ENCODE measurements around the gene CCHCR1.
"Not testable (repeated sequence)": the region's sequence is repeated elsewhere in the genome, so short reads cannot be mapped to it uniquely, and the experiment has no call there.

The CCHCR1 gene

DNA sequence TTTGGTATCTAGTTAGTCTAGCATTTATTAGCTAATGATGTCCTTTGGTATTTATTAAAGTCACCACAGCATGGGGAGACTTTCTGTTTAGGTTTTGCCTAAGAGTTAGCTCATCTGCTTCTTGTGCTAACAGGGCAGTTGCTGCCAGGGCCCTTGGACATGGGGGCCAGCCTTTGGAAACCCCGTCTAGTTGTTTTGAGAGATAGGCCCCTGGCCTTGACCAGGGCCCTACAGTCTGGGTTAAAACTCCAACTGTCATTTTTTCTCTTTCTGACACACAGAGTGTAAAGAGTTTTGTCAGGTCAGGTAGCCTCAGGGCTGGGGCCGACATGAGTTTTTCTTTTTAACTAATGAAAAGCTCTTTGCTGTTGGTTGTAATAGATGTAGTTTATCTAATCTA, 25.7 kb upstream of the CCHCR1 start:
- DNase-seq: not testable (repeated sequence)

DNA sequence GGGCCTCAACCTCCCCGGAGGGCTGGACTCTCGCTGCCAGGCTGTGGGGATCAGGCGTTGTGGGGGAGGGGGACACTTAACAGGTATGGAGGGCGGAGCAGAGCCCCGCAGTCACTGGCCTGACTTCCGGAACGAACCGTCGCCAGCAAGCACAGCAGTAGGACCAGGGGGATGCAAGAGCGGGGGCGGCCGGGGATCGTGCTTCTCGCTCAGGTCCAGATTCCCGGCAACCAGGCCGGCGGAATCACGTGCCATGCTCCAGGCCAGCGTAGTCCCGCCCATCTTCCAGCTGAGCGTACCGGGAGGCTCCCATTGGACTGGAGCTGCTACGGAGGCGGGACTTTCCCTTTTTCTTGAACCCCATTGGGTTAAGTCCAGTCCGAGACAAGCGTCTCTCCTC, 22.9 kb upstream of the CCHCR1 start:
- DNase-seq: no peak

DNA sequence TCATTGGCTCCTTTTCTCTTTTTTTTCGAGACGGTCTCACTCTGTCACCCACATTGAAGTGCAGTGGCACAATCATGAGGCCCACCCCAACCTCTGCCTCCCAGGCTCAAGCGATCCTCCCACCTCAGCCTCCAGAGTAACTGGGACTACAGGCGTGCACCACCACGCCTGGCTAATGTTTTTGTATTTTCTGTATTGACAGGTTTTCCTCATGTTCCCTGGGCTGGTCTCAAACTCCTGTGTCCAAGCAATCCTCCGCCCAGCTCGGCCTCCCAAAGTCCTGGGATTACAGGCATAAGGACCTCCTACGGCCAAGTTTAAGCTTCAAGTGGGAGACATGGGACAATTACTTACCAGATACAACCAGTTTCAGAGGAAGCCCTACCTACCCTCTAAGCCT, 22.3 kb upstream of the CCHCR1 start:
- DNase-seq: no peak

- DNase-seq: no peak
These were observed 21.4 kb upstream of the CCHCR1 start for GRCh38 chr6:31179042-31179386.

DNA sequence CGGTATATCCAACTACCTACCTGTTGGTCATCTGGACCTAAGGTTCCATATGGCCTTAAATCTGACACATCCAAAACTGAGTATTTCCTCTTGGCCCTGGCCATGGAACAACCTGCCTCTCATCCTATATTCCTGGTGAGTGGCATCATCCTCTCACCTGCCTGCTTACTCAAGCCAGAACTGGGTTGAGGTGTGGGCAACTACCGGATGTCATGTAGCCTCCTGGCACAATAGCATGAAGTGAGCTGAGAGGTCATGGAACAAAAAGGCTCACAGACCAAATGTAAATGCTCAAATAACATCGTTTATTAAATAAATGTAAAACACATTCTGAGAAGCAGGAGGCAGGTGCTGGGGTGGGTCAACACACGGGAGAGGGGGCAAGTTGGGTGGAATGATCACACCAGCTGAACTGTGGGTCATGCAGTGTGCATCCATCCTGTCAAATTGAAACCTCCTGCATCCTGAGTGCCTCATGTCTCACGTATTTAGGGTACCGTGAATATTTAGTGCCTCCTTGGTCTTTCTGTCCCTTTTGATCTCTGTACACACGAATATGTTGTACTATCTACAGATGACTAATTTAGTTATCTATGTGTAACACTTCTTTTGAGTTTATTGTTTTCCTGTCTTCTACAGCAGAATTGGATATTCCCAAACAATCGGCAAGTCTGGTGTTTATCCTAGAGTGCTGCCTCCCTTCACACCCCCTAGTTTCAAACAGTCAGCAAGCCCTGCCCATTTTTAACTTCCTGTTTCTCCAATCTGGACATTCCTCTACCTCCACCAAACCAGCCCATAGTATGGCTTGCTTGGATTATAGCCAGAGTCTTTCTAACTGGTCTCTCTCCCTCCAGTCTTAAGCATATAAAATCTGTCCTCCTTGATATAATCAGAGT, 20.8 kb upstream of the CCHCR1 start:
- DNase-seq: no peak

DNA sequence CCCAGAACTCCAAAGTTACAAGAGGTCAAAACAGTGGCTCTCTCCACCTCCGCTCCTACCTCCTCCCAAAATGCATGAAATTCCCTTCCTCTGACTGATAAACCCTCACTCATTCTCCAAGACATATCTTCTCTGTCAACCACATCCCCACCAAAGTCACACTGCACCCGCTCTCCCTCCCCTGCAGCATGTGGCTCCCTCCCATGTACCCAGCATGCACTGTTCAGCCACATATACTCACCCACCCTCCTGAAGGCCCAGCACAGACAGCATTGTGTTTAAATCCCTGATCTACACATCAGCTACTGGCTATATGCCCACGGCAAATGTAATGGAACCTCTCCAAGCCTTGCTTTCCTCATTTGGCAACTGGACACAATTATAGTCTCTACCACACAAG, 18.4 kb upstream of the CCHCR1 start:
- DNase-seq: no peak

GRCh38 chr6:31174378-31174777, 16.8 kb upstream of the CCHCR1 start:
- DNase-seq: no peak

DNA sequence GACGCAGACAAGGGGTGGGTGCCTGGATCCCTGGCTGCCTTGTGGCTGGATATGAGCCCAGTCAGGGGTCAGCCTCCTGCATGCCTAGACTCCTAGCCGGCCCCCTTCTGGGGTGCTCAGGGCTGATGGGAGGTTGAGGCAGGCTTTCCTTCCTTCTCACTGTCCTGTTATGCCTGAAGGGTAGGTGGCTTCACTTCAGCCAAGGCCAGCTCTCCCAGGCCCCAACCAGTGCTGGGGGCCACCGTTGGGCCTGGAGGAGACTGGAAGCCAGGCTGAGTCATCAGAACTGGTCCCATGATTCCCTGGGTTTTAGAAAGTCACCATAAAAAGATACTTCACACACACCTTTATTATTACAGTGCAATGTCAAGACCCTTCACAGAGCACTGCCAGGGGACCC, 15.8 kb upstream of the CCHCR1 start:
- DNase-seq: no peak

GRCh38 chr6:31172973-31173384, 15.4 kb upstream of the CCHCR1 start:
- DNase-seq: no peak

GRCh38 chr6:31171931-31172905, 14.6 kb upstream of the CCHCR1 start:
- no peak for DNase-seq

DNA sequence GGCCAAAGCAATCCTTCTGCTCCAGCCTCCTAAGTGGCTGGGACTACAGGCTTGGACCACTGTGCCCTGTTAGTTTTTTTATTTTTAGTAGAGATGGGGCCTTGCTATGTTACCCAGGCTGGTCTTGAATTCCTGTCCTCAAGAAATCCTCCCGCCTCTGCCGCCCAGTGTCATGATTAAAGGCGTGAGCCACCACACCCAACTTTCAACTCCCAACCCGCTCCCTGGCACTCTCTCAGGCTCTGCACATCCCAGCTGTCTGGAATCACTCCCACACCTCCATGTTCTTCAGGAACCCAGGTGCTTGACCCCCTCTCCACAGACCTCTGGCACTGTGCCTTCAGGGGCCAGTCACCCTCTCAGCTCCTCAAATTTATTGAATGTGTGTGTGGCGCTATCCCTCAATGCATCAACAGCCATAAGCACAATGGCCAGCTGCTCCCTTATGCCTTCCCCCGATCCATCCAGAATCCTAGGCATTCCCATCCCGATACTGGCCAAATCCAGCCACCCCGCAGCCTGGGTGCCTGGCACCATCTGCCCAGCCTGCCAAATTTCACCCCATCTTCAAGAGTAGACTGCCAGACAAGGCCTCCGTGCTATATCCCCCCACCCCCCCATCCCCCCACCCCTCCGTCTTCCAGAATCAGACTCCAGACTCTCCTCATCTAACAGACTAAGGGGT, 13.5 kb upstream of the CCHCR1 start:
- DNase-seq: no peak

DNA sequence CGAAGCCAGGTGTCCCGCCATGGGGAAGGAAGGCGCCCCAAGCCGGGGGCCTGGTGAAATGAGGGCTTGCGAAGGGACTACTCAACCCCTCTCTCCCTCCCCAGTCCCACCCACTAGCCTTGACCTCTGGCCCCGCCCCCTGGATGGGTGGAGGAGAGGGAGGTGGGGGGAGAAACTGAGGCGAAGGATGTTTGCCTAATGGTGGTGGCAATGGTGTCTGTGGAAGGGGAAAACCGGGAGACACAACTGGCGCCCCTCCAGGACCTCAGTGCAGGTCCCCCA, 12.9 kb upstream of the CCHCR1 start, which contains the start of gene POU5F1:
POU5F1 (minus strand) TSS at position 83 of the 282 bp plus-strand sequence; CDS start at position 21, 62 bp downstream.
- DNase-seq: no peak

DNA sequence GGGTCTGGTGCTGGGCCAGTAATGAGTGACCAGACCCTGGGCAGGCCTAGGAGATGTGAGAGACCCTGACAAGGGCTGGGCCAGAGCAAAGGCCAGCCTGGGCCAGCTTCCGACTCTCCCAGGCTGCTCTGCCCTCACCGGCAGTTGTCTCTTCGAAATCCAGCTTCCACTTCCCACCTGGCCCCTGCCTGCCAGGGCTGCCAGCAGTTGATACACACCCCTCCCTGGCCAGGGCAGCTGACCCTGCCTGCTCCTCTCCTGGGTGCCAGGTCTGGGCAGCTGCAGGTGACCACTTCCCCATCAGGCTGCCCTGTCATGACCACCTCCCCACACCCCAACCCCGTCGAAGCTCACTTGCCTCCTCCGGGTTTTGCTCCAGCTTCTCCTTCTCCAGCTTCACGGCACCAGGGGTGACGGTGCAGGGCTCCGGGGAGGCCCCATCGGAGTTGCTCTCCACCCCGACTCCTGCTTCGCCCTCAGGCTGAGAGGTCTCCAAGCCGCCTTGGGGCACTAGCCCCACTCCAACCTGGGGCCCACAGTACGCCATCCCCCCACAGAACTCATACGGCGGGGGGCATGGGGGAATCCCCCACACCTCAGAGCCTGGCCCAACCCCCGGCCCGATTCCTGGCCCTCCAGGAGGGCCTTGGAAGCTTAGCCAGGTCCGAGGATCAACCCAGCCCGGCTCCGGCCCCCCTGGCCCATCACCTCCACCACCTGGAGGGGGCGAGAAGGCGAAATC, 12.4 kb upstream of the CCHCR1 start:
- DNase-seq: not testable (repeated sequence)

DNA sequence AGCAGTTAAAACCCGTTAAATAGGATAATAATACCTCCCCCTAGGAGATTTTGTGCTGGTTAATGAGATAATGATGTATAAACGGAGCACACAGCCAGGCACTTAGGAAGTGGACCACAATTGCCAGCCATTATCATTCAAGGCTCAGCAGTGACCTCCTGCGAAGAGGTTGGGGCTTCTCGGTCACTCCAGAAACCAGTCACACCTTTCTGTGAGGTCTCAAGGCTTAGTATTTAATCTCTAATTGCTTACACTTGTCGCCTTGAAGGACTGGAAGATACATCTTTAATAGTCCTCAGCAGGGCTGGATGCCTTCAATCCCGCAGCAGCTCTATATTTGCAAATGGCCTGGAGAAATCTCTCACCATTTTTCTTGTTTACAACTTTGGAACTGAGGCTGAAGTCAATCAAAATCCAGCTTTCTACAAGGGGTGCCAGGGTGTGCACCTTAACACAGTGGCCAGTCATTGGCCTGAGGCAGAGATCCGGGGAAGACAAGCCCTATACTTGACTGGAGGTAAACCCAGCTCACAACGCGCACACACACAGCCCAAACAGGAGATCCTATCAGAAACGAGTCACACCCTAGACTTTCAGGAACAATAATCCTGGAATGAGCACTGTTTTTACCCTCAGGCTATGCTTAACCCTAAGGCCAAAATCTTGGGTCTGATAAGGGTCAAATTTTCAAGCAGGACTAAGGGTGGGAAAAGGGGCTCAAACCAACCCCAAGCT, 11.7 kb upstream of the CCHCR1 start:
- DNase-seq: no peak

DNA sequence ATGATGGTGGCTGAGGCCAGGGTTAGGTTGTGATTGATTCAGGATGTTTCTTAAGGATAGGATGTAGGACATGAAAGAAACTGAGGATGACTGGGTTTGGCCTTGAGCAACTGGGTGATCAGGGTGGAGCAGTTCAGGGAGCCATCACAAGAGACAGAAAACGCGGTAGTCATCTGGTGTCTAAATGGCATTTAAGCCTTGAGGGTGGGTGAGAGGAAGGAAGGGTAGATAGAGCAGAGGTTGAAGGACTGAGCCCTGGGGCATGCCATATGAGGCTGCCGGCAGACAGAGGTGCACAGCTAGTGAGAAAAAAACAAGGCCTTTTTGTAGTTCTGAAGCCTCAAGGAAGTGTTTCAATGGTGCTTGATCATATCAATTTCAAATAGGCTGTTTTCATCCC, 11.0 kb upstream of the CCHCR1 start:
- no peak for DNase-seq

- no peak for DNase-seq
These were observed 8.4 kb upstream of the CCHCR1 start for GRCh38 chr6:31165986-31166385.

- DNase-seq: not testable (repeated sequence)
These were observed 7.6 kb upstream of the CCHCR1 start for GRCh38 chr6:31165064-31165832.

DNA sequence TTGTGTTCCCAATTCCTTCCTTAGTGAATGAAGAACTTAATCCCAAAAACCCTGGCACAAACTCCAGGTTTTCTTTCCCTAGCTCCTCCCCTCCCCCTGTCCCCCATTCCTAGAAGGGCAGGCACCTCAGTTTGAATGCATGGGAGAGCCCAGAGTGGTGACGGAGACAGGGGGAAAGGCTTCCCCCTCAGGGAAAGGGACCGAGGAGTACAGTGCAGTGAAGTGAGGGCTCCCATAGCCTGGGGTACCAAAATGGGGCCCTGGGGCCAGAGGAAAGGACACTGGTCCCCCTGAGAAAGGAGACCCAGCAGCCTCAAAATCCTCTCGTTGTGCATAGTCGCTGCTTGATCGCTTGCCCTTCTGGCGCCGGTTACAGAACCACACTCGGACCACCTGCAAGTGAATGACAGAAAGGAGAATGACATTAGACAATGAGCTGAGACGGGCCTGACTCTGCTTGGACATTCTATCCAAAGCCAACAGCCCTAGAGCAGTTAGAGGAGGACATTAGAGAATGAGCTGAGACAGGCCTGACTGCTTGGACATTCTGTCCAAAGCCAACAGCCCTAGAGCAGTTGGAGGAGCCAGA, 7.0 kb upstream of the CCHCR1 start:
- DNase-seq: not testable (repeated sequence)

DNA sequence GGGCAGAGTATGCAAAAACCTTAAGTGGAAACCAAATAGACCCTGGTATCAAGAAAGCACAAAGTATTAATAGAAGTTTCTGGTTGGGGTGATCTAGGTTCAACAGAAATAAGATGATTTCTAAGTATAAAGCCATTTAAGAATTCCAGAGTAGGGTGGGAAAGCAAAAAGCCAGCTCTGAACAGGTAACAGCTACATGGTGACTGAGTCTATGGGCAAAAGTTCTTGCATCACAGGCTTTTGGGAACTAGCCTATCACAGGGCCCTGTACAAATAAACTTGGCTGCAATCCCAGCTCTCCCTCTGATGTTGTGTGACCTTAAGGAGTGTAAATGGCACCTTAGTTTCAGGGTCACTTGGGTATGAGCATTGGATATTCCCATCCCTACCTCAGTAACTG, 6.3 kb upstream of the CCHCR1 start:
- peak; percentile 21 for DNase-seq

- no peak for DNase-seq
These were observed 5.0 kb upstream of the CCHCR1 start for GRCh38 chr6:31162463-31163165.
